Psoas muscle (tissue), 8 donors: ENCODE results near the gene VKORC1. TPM values are rescaled to one million over a fixed set of nuclear protein-coding genes. Genes with fewer than 3 reads are reported as not detected.
A peak's percentile ranks its signal among the peaks of the same experiment; 100 is the strongest.

Experiments used
- ATAC-seq, 4 donors: fragments of 200-7000 bp; cut with Tn5 transposase; one replicate each; pipeline ENCODE4 v1.9.1; 2020; ENCODE audit warnings: moderate library complexity in 3 of 4, mild to moderate bottlenecking in 2 of 4
- DNase-seq, 2 donors: peaks; one replicate each; pipeline ENCODE4 v3.0.0-alpha.2; 2020
- H3K27ac ChIP-seq: fragments of 200-600 bp; one replicate; pipeline ENCODE4 v1.8.0; 2022
- H3K27me3 ChIP-seq, 3 donors: fragments of 200-600 bp in 1 of 3; one replicate each; pipeline versions ENCODE4 v1.6.1 to v1.8.0; 2013 to 2022; ENCODE audit warnings: low read length in 2 of 3, mild to moderate bottlenecking in 2 of 3, moderate library complexity in 1 of 3; ENCODE audit not compliant: insufficient read depth in 3 of 3
- H3K36me3 ChIP-seq, 2 donors: fragments of 200-600 bp in 1 of 2; one replicate each; pipeline versions ENCODE4 v1.6.1 to v1.8.0; 2013 to 2022; ENCODE audit warnings: low read depth in 1 of 2, mild to moderate bottlenecking in 1 of 2, moderate library complexity in 1 of 2; ENCODE audit not compliant: insufficient read depth in 1 of 2
- H3K4me1 ChIP-seq: fragments of 200-600 bp; one replicate; pipeline ENCODE4 v1.8.0; 2022
- H3K4me3 ChIP-seq: fragments of 200-600 bp; one replicate; pipeline ENCODE4 v1.8.0; 2022; ENCODE audit warnings: mild to moderate bottlenecking
- H3K9me3 ChIP-seq: fragments of 200-600 bp; one replicate; pipeline ENCODE4 v1.8.0; 2022
- CTCF ChIP-seq: fragments of 200-600 bp; IDR thresholded peaks from one replicate; pipeline ENCODE4 v1.8.0; 2022; ENCODE audit warnings: antibody characterized with exemption
- WGBS, 3 donors: extraction: QIAGEN DNeasy Blood & Tissue Kit; methylation state at CpG; one replicate each; pipeline versions ENCODE4 v1.1.6 to v1.1.7; 2013; 5-methylcytosine and 5-hydroxymethylcytosine counted together
- intact Hi-C, 2 donors: fragments of 100-400 bp; cut with DNase I; formaldehyde crosslinking; loops; one replicate each; pipeline versions ENCODE4 v1.11.0 to v1.14.2; 2022
- polyA plus RNA-seq, 3 donors: library from polyadenylated mRNA; stranded (reverse); fragments of 200-250 nt; gene quantifications; one replicate each; pipeline ENCODE4 v1.2.3, GENCODE V29; 2013
- total RNA-seq, 4 donors: library from RNA; stranded (reverse); fragmentation: NEBNext Ultra II Directional in 2 of 4; extraction: Animal tissue kit (Norgen Biotek cat#: 25700) in 2 of 4; gene quantifications; one replicate each; pipeline versions ENCODE4 v1.2.1 to v1.2.4, GENCODE V29; 2021 to 2023
- donor health status: healthy with polysubstance abuse.
- donor health status: DM: no; HTN: no; CAD: no; lungs with moderate emphysema.
- donor health status: Bipolar disorder and iron deficiency.
- donor health status: healthy.
- donor health status: DM: yes; HTN: yes; CAD: no.
- donor health status: DM: no; HTN: no; CAD: no.
- donor health status: DM: no; HTN: no; CAD: no.
- donor health status: DM: yes; HTN: yes; CAD: no.

The VKORC1 gene
- total and polyA plus RNA-seq, 7 donors: 13.3 to 57.0 (median 17.8) TPM

DNA sequence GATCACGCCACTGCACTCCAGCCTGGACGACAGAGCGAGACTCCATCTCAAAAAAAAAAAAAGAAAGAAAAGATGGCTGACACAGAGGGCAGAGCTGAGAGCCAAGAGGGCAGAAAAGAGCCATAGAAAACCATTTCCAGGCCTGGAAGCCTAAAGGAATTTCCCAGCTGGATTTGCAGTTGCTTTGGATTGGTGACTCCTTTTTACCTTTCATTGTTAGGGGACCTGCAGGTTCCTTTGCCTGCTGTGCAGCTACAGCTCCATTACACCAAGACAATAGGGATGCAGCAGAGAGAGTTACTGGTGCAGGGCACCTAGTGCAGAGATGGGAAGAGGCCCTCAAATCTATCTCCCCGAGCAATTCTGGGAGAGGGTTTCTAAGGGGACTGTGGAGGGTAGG is 39.0 kb downstream of the VKORC1 start:
- peaks cover 0 to 18% of the 10 kb centered on the region in 2 donors for H3K36me3 ChIP-seq
- ATAC-seq (no peak), DNase-seq (no peak)
- H3K4me3 ChIP-seq: no peak overlapping the region
- no peaks in the 10 kb centered on the region for H3K4me1 ChIP-seq
- WGBS, 3 donors: 84 to 89% (median 87%) methylated on average over 4 of the region's 4 CpGs
- no peaks in the 10 kb centered on the region for H3K9me3 ChIP-seq
- H3K27me3 ChIP-seq: no peaks in the 10 kb centered on the region
- intact Hi-C loops: loop anchor here in 1 of 2 donors (10.0 kb wide), 1 partner anchor 61 kb away; no protein-coding TSS in a partner anchor
- TF ChIP-seq CTCF: no peak
- no peak overlapping the region for H3K27ac ChIP-seq

- H3K9me3 ChIP-seq: no peaks in the 10 kb centered on the region
- no peak overlapping the region for H3K4me3 ChIP-seq
- H3K4me1 ChIP-seq: no peaks in the 10 kb centered on the region
- no peak overlapping the region for H3K27ac ChIP-seq
- DNase-seq (no peak), ATAC-seq (peak; percentile 50 to 76 (median 64))
- no peaks in the 10 kb centered on the region for H3K27me3 ChIP-seq
- no peaks in the 10 kb centered on the region for H3K36me3 ChIP-seq
- 27 to 38% (median 35%) methylated on average over 2 of the region's 2 CpGs for WGBS, 3 donors
- intact Hi-C loops: loop anchor here in 1 of 2 donors (10.0 kb wide), 1 partner anchor 57 kb away; no protein-coding TSS in a partner anchor
- no peak for TF ChIP-seq CTCF
These were observed 42.5 kb downstream of the VKORC1 start for GRCh38 chr16:31052114-31052513.

GRCh38 chr16:31050280-31051030 is 44.1 kb downstream of the VKORC1 start:
- 44 to 51% (median 45%) methylated on average over 10 of the region's 10 CpGs for WGBS, 3 donors
- DNase-seq (no peak), ATAC-seq (no peak)
- no peaks in the 10 kb centered on the region for H3K4me1 ChIP-seq
- no peak for TF ChIP-seq CTCF
- H3K36me3 ChIP-seq: no peaks in the 10 kb centered on the region
- H3K27me3 ChIP-seq: no peaks in the 10 kb centered on the region
- intact Hi-C loops: loop anchor here in 1 of 2 donors (10.0 kb wide), 1 partner anchor 56 kb away; no protein-coding TSS in a partner anchor
- no peak overlapping the region for H3K27ac ChIP-seq
- H3K4me3 ChIP-seq: no peak overlapping the region
- H3K9me3 ChIP-seq: no peaks in the 10 kb centered on the region

GRCh38 chr16:31043898-31044481 is 50.6 kb downstream of the VKORC1 start:
- WGBS, 3 donors: 91% methylated on average over 4 of the region's 4 CpGs
- H3K9me3 ChIP-seq: no peaks in the 10 kb centered on the region
- H3K36me3 ChIP-seq: peaks cover 6 to 48% of the 10 kb centered on the region in 2 donors
- H3K27ac ChIP-seq: no peak overlapping the region
- ATAC-seq: no peak
- intact Hi-C loops: no loop called here
- no peak for TF ChIP-seq CTCF
- H3K4me3 ChIP-seq: no peak overlapping the region
- H3K4me1 ChIP-seq: no peaks in the 10 kb centered on the region
- no peaks in the 10 kb centered on the region for H3K27me3 ChIP-seq
- no peak for DNase-seq
